Glutamatergic neuron (in vitro differentiated cells): ENCODE results near the gene MBD3L4. TPM values are rescaled to one million over a fixed set of nuclear protein-coding genes. Genes with fewer than 3 reads are reported as not detected.
"Not testable (repeated sequence)": the region's sequence is repeated elsewhere in the genome, so short reads cannot be mapped to it uniquely, and the experiment has no call there.

ENCODE experiments used
- DNase-seq: peaks from one replicate; pipeline ENCODE4 v3.0.0; 2022
- H3K27ac Mint-ChIP-seq: one replicate; pipeline ENCODE4 v1.8.0; 2020; ENCODE audit warnings: mild to moderate bottlenecking, mixed read lengths, inconsistent platforms; ENCODE audit not compliant: unreplicated experiment
- H3K27me3 Mint-ChIP-seq: one replicate; pipeline ENCODE4 v1.8.0; 2020; ENCODE audit warnings: mild to moderate bottlenecking, moderate library complexity, mixed read lengths, inconsistent platforms; ENCODE audit not compliant: unreplicated experiment
- H3K36me3 Mint-ChIP-seq: one replicate; pipeline ENCODE4 v1.8.0; 2020; ENCODE audit warnings: mild to moderate bottlenecking, mixed read lengths, inconsistent platforms; ENCODE audit not compliant: unreplicated experiment
- H3K4me1 Mint-ChIP-seq: one replicate; pipeline ENCODE4 v1.8.0; 2020; ENCODE audit warnings: mild to moderate bottlenecking, low read depth, mixed read lengths, inconsistent platforms; ENCODE audit not compliant: unreplicated experiment
- H3K4me3 Mint-ChIP-seq: one replicate; pipeline ENCODE4 v1.8.0; 2020; ENCODE audit warnings: mild to moderate bottlenecking, mixed read lengths, inconsistent platforms; ENCODE audit not compliant: unreplicated experiment
- H3K9me3 Mint-ChIP-seq: one replicate; pipeline ENCODE4 v1.8.0; 2020; ENCODE audit warnings: mild to moderate bottlenecking, moderate library complexity, mixed read lengths, inconsistent platforms; ENCODE audit not compliant: unreplicated experiment
- total RNA-seq: library from RNA; stranded (reverse); fragmentation: NEBNext Ultra II Directional; extraction: Animal tissue kit (Norgen Biotek cat#: 25700); gene quantifications from one replicate; pipeline ENCODE4 v1.2.1, GENCODE V29; 2021; ENCODE audit not compliant: unreplicated experiment
- TF ChIP-seq, protein P1 (sequence below): fragments of 200-600 bp; sonication (generic); IDR thresholded peaks from one replicate; pipeline ENCODE4 v1.5.0; 2021; ENCODE audit not compliant: partially characterized antibody, unreplicated experiment

The MBD3L4 gene
- total RNA-seq, 1 donor from 2014 or later, result not detected

DNA sequence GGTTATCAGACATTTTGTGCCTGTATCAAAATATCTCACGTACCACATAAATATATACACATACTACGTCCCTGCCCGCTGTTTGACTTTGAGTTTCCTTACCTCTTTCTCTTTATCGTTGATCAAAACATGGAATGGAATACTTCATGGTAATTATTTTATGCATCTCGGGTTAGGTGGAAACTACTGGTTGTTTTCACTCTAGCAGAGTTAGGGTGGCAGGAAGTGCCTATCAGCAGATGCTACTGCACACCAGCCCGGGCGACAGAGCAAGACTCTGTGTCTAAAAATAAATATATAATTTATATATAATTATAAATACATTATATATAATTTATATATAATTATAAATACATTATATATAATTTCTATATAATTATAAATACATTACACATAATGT, 12.9 kb upstream of the MBD3L4 start:
- H3K27me3 Mint-ChIP-seq, H3K4me3 Mint-ChIP-seq, H3K4me1 Mint-ChIP-seq, H3K9me3 Mint-ChIP-seq, H3K27ac Mint-ChIP-seq, DNase-seq, H3K36me3 Mint-ChIP-seq: not testable (repeated sequence)

DNA sequence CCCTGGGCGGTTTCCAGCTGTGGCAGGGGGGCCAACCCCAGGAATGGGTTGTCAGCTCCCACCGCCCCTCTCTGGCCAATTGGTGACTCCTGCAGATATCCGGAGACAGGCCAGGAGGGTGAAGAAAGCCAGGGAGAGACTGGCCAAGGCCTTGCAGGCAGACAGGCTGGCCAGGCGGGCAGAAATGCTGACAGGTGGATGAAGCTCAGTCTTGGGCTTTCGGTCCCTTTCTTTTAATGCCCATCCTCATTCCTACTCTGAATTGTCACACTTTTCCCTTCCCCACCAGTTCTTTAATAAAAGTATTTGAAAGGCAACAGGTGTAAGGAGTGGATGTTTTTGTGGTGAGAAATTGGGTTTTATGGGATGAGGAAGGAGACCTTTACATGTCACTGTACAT, 11.4 kb upstream of the MBD3L4 start:
- H3K27me3 Mint-ChIP-seq, H3K9me3 Mint-ChIP-seq, H3K36me3 Mint-ChIP-seq, H3K4me3 Mint-ChIP-seq, H3K27ac Mint-ChIP-seq, H3K4me1 Mint-ChIP-seq, DNase-seq: not testable (repeated sequence)

DNA sequence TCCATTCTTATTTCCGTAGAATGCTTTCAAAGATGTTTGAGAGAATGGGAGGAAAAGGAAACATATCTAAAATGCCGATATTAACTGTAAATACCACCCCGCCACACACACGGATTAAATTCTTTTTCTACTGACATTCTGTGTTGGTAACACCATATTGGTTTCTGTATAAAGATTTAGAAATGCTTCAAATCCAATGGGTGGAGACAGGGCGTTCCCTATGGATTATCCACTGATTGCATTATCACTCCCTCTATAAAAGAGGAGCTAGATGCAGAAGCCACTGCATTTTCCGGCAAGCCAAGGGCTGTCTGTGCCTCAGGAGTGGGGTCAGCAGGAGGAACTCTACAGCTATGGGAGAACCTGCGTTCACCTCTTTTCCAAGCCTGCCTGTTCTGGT, 9.0 kb upstream of the MBD3L4 start, which contains the start of gene MBD3L2:
TSS of gene MBD3L2 (plus strand) at position 301 of the 400 bp plus-strand sequence. CDS start at position 354, 53 bp downstream.
- not testable (repeated sequence) for H3K9me3 Mint-ChIP-seq, H3K4me1 Mint-ChIP-seq, DNase-seq, H3K27me3 Mint-ChIP-seq, H3K27ac Mint-ChIP-seq, H3K4me3 Mint-ChIP-seq, H3K36me3 Mint-ChIP-seq

DNA sequence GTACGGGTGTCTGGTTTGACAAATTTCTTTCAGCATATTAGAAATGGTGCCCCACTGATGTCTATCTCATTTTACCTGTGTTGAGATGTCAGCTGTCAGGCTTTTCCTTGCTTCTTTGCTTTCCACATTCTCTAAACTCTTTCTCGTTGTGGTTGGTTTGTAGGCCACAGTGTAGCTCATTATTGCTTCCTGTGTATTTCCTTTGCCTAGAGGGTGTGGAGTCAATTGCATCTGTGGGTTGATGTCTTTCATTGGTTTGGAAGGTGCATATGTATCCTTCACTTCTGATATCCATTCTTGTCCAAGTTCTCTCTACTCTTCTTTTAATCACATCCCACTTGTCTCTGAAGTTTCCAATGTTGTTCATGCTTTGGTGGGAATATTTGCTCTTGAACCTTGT, 1.6 kb upstream of the MBD3L4 start:
- not testable (repeated sequence) for H3K36me3 Mint-ChIP-seq, H3K27ac Mint-ChIP-seq, DNase-seq, H3K9me3 Mint-ChIP-seq, H3K4me1 Mint-ChIP-seq, H3K4me3 Mint-ChIP-seq, H3K27me3 Mint-ChIP-seq

DNA sequence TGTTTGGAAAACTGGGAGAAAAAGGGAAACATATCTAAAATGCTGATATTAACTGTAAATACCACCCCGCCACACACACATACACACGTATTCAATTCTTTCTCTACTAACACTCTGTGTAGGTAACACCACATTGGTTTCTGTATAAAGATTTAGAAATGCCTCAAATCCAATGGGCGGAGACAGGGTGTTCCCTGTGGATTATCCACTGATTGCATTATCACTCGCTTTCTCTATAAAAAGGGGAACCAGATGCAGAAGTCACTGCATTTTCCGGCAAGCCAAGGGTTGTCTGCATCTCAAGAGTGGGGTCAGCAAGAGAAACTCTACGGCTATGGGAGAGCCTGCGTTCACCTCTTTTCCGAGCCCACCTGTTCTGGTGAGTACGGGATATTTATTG, 9.7 kb downstream of the MBD3L4 start, which contains the start of gene MBD3L5:
TSS of gene MBD3L5 (plus strand) at position 301 of the 400 bp plus-strand sequence. CDS start at position 335, 34 bp downstream.
- DNase-seq, H3K27me3 Mint-ChIP-seq, H3K4me3 Mint-ChIP-seq, H3K9me3 Mint-ChIP-seq, H3K36me3 Mint-ChIP-seq, H3K4me1 Mint-ChIP-seq, H3K27ac Mint-ChIP-seq: not testable (repeated sequence)

- not testable (repeated sequence) for DNase-seq, H3K27me3 Mint-ChIP-seq, H3K4me3 Mint-ChIP-seq, H3K4me1 Mint-ChIP-seq, H3K9me3 Mint-ChIP-seq, H3K27ac Mint-ChIP-seq, H3K36me3 Mint-ChIP-seq
Observed at GRCh38 chr19:7028790-7029189, 11.2 kb downstream of the MBD3L4 start.

- not testable (repeated sequence) for H3K4me3 Mint-ChIP-seq, H3K36me3 Mint-ChIP-seq, DNase-seq, H3K27ac Mint-ChIP-seq, H3K4me1 Mint-ChIP-seq, H3K27me3 Mint-ChIP-seq, H3K9me3 Mint-ChIP-seq
Observed at GRCh38 chr19:7021331-7021730, 18.6 kb downstream of the MBD3L4 start, which contains the start of gene MBD3L2B. Gene MBD3L2B, minus strand, starts transcription at chr19:7021431. Its CDS starts 34 bp downstream, at chr19:7021397.

GRCh38 chr19:7018828-7019227, 21.2 kb downstream of the MBD3L4 start:
- Mint-ChIP-seq H3K4me3 (no peak overlapping the region), H3K27ac (no peak overlapping the region), H3K4me1 (no peaks in the 10 kb centered on the region), H3K36me3 (no peaks in the 10 kb centered on the region), H3K9me3 (peaks cover 1% of the 10 kb centered on the region), H3K27me3 (no peaks in the 10 kb centered on the region)
- TF ChIP-seq, protein P1, sequence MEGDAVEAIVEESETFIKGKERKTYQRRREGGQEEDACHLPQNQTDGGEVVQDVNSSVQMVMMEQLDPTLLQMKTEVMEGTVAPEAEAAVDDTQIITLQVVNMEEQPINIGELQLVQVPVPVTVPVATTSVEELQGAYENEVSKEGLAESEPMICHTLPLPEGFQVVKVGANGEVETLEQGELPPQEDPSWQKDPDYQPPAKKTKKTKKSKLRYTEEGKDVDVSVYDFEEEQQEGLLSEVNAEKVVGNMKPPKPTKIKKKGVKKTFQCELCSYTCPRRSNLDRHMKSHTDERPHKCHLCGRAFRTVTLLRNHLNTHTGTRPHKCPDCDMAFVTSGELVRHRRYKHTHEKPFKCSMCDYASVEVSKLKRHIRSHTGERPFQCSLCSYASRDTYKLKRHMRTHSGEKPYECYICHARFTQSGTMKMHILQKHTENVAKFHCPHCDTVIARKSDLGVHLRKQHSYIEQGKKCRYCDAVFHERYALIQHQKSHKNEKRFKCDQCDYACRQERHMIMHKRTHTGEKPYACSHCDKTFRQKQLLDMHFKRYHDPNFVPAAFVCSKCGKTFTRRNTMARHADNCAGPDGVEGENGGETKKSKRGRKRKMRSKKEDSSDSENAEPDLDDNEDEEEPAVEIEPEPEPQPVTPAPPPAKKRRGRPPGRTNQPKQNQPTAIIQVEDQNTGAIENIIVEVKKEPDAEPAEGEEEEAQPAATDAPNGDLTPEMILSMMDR, result no peak
- no peak for DNase-seq
